Activated T-cell treated with anti-CD3 and anti-CD28 coated beads for 48 hours (primary cell): ENCODE results near the gene CRYBG1.

ENCODE experiments used
- DNase-seq: peaks from one replicate; pipeline ENCODE4 v3.0.0-alpha.2; 2020; ENCODE audit warnings: low read depth

CRYBG1 gene

DNA sequence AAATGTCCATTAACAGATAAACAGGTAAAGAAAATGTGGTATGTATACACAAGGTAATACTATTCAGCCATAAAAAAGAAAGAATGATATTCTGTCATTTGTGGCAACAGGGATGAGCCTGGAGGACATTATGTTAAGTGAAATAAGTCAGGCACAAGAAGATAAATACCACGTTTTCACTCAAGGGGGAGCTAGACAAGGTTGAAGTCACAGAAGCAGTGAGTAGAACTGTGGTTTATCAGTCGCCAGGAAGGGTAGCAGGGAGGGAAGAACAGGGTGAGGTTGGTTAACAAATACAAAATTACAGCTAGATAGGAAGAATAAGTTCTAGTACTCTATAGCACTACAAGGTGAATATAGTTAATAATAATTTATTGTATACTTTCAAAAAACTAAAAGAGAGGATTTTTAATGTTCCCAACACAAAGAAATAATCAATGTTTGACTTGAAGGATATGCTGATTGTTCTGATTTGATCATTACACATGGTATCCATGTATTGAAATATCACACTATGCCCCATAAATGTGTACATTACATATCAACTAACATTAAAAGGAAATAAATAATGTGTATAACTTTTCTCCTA, 247.7 kb downstream of the CRYBG1 start:
- DNase-seq = no peak

DNA sequence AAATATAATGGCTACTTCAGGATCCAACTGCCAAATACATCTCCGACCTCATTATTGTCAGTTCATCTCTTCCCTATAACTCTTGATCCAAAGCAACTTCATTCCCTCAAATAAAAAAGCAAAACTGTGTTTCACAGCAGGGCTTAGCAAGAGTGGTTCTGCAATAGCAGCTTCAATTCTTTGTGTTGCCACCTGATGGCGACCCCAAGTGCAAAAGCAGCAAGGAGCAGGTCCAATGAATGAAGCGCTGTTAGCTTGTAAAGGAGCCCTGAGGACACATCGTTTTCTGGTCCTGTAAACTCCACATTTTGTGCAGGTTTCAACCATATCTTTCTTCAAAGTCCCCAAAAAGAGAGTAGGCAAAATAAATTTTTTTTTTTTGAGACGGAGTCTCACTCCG, 249.2 kb downstream of the CRYBG1 start:
- no peak for DNase-seq

DNA sequence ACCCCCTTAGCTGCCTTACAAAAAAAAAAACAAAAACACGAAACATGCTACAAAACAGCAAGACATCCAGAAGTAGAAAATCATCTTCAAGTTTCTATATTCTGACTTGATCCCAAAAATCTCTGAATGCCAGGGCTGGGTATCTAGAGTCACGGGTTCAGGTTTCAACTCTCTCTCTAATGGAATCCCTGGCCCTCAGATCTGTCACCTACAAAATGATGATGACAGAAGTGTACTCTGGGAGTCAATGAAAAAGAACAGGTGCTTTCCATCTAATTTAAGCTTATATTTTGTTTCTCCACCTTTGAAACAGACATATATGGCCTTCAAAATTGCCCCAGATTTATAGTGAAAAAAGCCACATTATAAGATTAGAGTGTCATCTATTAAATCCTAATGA, 250.5 kb downstream of the CRYBG1 start:
- DNase-seq = no peak

DNA sequence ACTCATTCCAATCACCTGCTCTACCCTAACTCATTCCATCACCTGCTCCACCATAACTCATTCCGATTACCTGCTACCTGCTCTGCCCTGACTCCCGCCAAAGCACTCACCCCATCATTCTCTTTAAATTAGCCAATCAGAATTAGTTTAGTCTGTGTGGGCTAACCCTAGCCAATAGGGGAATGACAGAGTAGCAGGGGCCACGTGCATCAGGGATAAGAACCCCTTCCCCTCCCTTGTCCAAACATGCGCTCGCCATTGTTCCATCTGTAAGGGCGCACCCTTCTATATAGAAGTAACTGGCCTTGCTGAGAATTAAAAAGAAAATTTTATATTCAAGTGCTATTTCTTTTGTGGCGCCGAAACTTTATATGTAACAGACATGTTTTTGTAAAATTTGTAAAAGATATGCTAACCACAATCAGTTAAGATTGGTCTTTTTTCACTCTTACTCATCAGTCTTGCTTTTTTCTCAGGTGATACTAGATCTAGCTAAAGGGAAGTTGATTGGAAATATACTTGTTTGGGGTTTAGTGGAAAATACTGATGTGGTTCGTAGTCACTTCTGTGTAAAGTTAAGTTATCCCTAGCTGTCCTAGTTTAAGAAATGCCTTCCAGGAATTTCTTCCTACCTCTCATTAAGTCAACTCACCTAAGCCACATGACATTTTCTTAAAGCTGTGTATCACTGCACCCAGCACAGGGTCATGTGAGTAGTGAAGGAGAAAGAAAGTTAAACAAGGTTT, 252.3 kb downstream of the CRYBG1 start:
- no peak for DNase-seq

DNA sequence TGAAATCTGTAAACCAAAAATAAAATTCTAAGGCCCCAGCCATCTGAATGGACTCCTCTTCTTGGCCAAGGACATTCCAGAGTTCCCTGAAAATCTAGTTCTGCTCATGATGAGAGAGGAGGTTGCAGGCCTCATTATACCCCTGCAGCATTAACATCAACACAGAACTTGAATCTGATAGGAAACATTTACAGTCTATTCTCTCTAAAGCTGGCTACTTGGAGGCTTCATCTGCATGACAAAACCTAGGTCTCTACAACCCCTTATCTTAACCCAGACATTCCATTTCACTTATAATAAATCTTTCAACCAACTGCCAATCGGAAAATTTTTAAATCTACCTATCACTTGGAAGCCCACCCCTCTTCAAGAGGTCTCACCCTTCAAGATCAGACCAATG, 253.1 kb downstream of the CRYBG1 start:
- no peak for DNase-seq

DNA sequence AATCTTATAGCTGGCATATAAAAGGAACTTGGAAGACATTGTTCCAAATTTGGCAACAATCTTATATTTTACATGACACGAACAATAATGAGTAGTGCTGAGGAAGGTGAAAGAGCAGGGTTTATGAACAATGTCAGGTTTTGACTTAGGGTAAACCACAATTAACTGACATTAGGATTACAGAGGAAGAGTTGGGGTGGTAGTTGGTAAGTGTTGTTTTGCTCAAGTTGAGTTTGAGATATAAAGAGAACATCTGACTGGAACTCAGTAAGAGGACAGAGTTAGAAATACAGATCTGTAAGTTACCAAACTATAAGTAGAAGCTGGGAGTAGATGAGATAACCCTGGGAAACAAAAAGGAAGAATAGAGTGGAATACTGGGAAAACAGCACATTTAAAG, 253.6 kb downstream of the CRYBG1 start:
- DNase-seq = no peak

DNA sequence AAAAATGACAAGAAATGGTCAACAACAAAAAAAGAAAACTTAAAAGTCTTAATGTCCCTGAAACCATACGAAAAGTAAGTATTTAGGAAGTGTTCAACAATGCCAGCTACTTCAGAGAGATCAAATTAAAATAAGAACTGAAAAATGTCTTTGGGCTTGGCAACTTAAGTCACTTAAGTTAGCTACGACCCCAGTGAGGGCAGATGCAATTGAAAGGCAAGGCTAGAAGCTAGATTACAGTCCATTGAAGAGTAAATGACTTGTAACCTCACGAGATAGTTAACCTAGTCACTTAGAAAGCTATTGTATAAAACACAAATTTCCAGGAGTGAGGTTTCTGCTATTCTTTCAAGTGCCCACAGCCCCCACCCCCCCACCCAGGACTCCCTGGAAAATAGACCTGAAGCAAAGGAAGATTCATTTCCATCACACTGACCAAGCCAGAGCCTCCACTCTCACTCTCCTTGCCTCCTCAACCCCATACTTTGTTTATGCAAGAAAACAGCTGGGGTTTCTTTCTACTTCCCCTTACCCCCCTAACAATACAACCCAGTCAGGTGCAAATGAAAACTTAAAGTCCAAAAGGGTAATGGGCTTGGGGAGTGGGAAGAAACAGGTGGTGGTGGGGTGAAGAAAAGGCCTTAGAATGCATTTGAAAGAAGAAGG, 254.2 kb downstream of the CRYBG1 start:
- no peak for DNase-seq

DNA sequence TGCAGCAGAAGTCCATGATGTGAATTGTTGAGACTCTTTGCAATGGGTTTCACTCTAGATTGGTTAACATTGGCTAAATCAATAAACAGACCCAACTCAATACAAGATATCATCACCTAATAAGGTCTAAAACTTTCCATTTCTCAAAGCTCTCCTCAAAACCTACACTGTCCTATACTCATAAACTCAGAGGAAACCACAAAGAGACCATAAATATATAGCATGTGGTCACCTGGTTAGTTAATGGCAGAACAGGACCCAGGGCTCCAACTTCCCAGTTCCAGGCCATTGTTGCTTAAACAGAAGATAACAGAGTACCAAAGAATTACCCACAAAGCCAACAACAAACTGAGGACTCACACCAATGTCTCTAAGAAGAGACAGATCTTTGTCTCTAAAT, 256.8 kb downstream of the CRYBG1 start:
- DNase-seq = no peak

DNA sequence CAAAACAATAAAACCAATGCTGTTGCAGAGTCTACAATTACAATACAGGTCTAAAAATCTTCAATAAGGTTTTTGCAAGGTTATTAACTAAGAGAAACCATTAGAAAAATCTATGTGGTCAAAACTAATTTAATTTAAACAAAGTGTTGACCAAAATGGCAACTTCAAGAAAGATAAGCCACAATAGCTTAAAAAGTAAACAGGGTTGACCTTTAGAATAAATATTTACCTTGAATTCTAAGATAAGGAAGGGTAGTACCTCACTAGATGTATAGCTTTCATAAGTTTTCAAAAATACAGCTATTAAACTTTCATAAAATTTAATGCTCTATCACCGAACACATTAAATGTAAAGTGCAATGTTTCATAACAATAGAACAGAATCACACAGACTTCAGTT, 257.3 kb downstream of the CRYBG1 start:
- no peak for DNase-seq

DNA sequence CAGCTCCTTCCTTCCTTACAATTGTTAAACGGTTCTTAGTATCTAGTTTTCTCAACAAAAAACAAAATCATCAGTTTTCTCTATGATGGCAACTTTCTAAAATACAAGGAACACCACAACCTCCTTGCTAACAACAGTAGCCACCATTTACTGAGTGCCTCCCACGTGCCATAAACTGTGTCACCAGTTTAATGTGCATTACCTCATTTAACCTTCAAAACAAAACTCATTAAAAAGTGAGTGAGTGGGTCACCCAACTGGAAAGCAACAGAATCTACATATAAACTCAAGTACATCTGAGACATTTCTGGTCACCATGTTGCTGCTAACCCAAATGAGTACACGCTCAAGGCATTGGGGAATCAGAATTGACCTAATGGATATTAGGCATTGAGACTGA, 257.8 kb downstream of the CRYBG1 start:
- DNase-seq = no peak

DNA sequence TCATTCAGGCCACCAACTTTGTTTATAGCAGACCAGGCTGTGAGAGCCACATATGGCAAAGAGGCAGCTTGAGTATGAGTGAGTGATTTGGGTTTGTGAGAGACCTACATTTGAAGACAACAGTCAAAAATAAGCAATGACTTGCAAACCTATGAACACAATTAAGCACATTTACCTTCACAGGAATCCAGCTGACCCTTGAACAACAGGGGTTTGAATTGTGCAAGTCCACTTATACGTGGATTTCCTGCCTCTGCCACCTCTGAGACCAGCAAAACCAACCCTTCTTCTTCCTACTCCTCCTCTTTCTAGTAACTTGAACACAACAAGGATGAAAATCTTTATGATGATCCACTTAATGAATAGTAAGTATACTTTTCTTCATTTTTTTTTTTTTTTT, 258.7 kb downstream of the CRYBG1 start:
- no peak for DNase-seq

DNA sequence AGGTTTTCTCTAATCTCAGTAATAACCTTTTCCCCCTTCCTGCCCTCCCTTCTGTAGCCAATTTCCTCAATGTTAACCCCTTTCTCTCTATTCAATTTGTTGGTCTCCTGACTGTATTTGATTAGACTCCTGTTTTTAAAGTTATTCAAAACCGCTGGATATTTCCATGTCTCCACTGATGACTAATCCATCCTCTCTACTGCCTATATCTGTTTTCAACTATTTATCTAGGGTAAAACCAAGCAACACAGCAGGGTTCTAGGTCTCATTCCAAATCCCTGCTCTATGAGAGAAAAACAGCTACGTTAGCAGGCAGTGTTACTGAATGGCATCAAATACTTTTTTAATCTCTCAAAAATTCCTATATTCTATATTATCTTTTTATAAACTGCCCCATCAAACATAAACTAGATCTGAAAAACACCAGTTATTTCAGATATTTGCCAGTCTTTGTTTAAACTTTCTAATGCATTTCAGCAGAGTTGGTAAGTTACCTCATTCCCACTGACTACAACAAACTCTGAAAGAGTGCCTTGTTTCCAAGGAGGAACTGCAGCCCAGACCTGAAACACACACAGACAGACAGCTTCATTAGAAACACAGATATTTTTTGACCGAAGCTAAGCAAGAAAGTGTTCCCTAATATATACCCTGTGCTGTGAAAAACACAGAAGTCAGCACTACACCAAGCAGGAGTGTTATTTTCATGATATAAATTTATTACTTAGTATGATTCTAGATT, 260.6 kb downstream of the CRYBG1 start:
- no peak for DNase-seq
